H9 (cell line): ENCODE measurements around the gene CHD6. TPM values are rescaled to one million over a fixed set of nuclear protein-coding genes. Genes with fewer than 3 reads are reported as not detected.

Experiments used
- DNase-seq: peaks from one replicate; pipeline ENCODE4 v3.0.0-alpha.2; 2017
- H2AFZ ChIP-seq: one replicate; pipeline ENCODE4 v1.6.1; 2013; ENCODE audit warnings: mild to moderate bottlenecking, low read length, control low read depth, moderate library complexity
- H2AK5ac ChIP-seq: 2 replicates; pipeline ENCODE4 v1.6.1; 2013; ENCODE audit warnings: low read length, control low read depth, mixed read lengths; ENCODE audit not compliant: insufficient read length
- H2BK120ac ChIP-seq: one replicate; pipeline ENCODE4 v1.6.1; 2013; ENCODE audit warnings: low read depth, mild to moderate bottlenecking, low read length, control low read depth, inconsistent platforms; ENCODE audit not compliant: poor library complexity, severe bottlenecking
- H2BK12ac ChIP-seq: 2 replicates; pipeline ENCODE4 v1.6.1; 2013; ENCODE audit warnings: low read length, control low read depth, mixed read lengths, low read depth; ENCODE audit not compliant: insufficient read length
- H2BK15ac ChIP-seq: 2 replicates; pipeline ENCODE4 v1.6.1; 2013; ENCODE audit warnings: low read depth, low read length, control low read depth
- H2BK20ac ChIP-seq: one replicate; pipeline ENCODE4 v1.6.1; 2013; ENCODE audit warnings: low read depth, mild to moderate bottlenecking, low read length, control low read depth, inconsistent platforms; ENCODE audit not compliant: poor library complexity, severe bottlenecking
- H2BK5ac ChIP-seq: 2 replicates; pipeline ENCODE4 v1.6.1; 2013; ENCODE audit warnings: low read length, control low read depth, mixed read lengths; ENCODE audit not compliant: insufficient read length
- H3K14ac ChIP-seq: 2 replicates; pipeline ENCODE4 v1.6.1; 2013; ENCODE audit warnings: low read length, control low read depth; ENCODE audit not compliant: insufficient read depth
- H3K18ac ChIP-seq: 2 replicates; pipeline ENCODE4 v1.6.1; 2013; ENCODE audit warnings: low read depth, mild to moderate bottlenecking, mixed read lengths, low read length, control low read depth; ENCODE audit not compliant: insufficient read length
- H3K23ac ChIP-seq: 2 replicates; pipeline ENCODE4 v1.6.1; 2013; ENCODE audit warnings: low read length, control low read depth, mixed read lengths, low read depth; ENCODE audit not compliant: insufficient read length
- H3K23me2 ChIP-seq: 2 replicates; pipeline ENCODE4 v1.6.1; 2013; ENCODE audit warnings: low read depth, mild to moderate bottlenecking, mixed read lengths, low read length, control low read depth; ENCODE audit not compliant: insufficient read length, poor library complexity, severe bottlenecking
- H3K27ac ChIP-seq: 2 replicates; pipeline ENCODE4 v1.5.1; 2013; ENCODE audit warnings: low read length, control low read depth, mixed read lengths, low read depth; ENCODE audit not compliant: insufficient read length
- H3K27me3 ChIP-seq: 2 replicates; pipeline ENCODE4 v1.6.1; 2013; ENCODE audit warnings: low read length, control low read depth, inconsistent platforms; ENCODE audit not compliant: insufficient read depth
- H3K4ac ChIP-seq: 2 replicates; pipeline ENCODE4 v1.6.1; 2013; ENCODE audit warnings: low read depth, mild to moderate bottlenecking, control low read depth, inconsistent platforms, low read length, moderate library complexity
- H3K4me1 ChIP-seq: 2 replicates; pipeline ENCODE4 v1.6.1; 2013; ENCODE audit warnings: low read length, control low read depth, inconsistent platforms; ENCODE audit not compliant: insufficient read depth
- H3K4me2 ChIP-seq: 2 replicates; pipeline ENCODE4 v1.6.1; 2013; ENCODE audit warnings: low read length, control low read depth, mixed read lengths; ENCODE audit not compliant: insufficient read length, insufficient read depth
- H3K56ac ChIP-seq: 2 replicates; pipeline ENCODE4 v1.6.1; 2013; ENCODE audit warnings: low read depth, mild to moderate bottlenecking, mixed read lengths, low read length, control low read depth; ENCODE audit not compliant: insufficient read length
- H3K79me1 ChIP-seq: 2 replicates; pipeline ENCODE4 v1.6.1; 2013; ENCODE audit warnings: low read depth, mild to moderate bottlenecking, moderate library complexity, low read length, control low read depth, inconsistent platforms; ENCODE audit not compliant: insufficient read depth, poor library complexity, severe bottlenecking
- H3K79me2 ChIP-seq: 2 replicates; pipeline ENCODE4 v1.6.1; 2013; ENCODE audit warnings: low read length, control low read depth, inconsistent platforms; ENCODE audit not compliant: insufficient read depth
- H3K9ac ChIP-seq: 2 replicates; pipeline ENCODE4 v1.6.1; 2013; ENCODE audit warnings: low read length, control low read depth, mixed read lengths; ENCODE audit not compliant: insufficient read length; ENCODE audit errors: extremely low read depth
- H3K9me3 ChIP-seq: one replicate; pipeline ENCODE4 v1.6.1; 2013; ENCODE audit warnings: low read depth, low read length, inconsistent platforms; ENCODE audit not compliant: control insufficient read depth
- H3T11ph ChIP-seq: one replicate; pipeline ENCODE4 v1.6.1; 2013; ENCODE audit warnings: mild to moderate bottlenecking, low read length, control low read depth, inconsistent platforms
- H4K20me1 ChIP-seq: one replicate; pipeline ENCODE4 v1.6.1; 2013; ENCODE audit not compliant: control insufficient read depth, insufficient read length, insufficient read depth
- H4K5ac ChIP-seq: 2 replicates; pipeline ENCODE4 v1.6.1; 2013; ENCODE audit warnings: low read depth, mild to moderate bottlenecking, mixed read lengths, low read length, control low read depth; ENCODE audit not compliant: insufficient read length
- H4K8ac ChIP-seq: replicated peaks from 2 replicates; pipeline ENCODE4 v1.6.1; 2013; ENCODE audit warnings: low read length, control low read depth, mixed read lengths, low read depth; ENCODE audit not compliant: insufficient read length
- H4K91ac ChIP-seq: 2 replicates; pipeline ENCODE4 v1.6.1; 2013; ENCODE audit warnings: low read depth, mild to moderate bottlenecking, moderate library complexity, mixed read lengths, low read length, control low read depth; ENCODE audit not compliant: insufficient read length
- H3K27ac Mint-ChIP-seq, 3 experiments: 2 replicates in 2 of 3; 3 replicates in 1 of 3; pipeline ENCODE4 v1.8.0; 2020 to 2021; ENCODE audit warnings: mixed read lengths in 3 of 3, mild to moderate bottlenecking in 1 of 3, moderate library complexity in 1 of 3
- H3K27me3 Mint-ChIP-seq: 2 replicates; pipeline ENCODE4 v1.8.0; 2021; ENCODE audit warnings: low read depth, mild to moderate bottlenecking, moderate library complexity, mixed read lengths
- H3K36me3 Mint-ChIP-seq, 3 experiments: 2 replicates in 2 of 3; 3 replicates in 1 of 3; pipeline ENCODE4 v1.8.0; 2020 to 2021; ENCODE audit warnings: low read depth in 3 of 3, mixed read lengths in 3 of 3; ENCODE audit not compliant: insufficient read depth in 1 of 3
- H3K4me1 Mint-ChIP-seq, 2 experiments: 2 replicates each; pipeline ENCODE4 v1.8.0; 2020; ENCODE audit warnings: mixed read lengths in 2 of 2
- H3K4me3 Mint-ChIP-seq, 2 experiments: 2 replicates in 1 of 2; 3 replicates in 1 of 2; pipeline ENCODE4 v1.8.0; 2020 to 2021; ENCODE audit warnings: mild to moderate bottlenecking in 2 of 2, mixed read lengths in 2 of 2, moderate library complexity in 1 of 2
- H3K9me3 Mint-ChIP-seq, 2 experiments: 2 replicates in 1 of 2; 3 replicates in 1 of 2; pipeline ENCODE4 v1.8.0; 2020; ENCODE audit warnings: mild to moderate bottlenecking in 2 of 2, mixed read lengths in 2 of 2, moderate library complexity in 1 of 2
- whole genome bisulfite sequencing: extraction: QIAGEN DNeasy Blood & Tissue Kit; methylation state at CpG from one replicate; pipeline ENCODE4 v1.1.7; 2013; ENCODE audit warnings: missing lambda C conversion rate, low lambda C conversion rate, mixed read lengths; ENCODE audit not compliant: insufficient read length; ENCODE audit errors: extremely low coverage; 5-methylcytosine and 5-hydroxymethylcytosine counted together
- total RNA-seq: library from RNA; stranded (reverse); gene quantifications from 2 replicates; pipeline ENCODE4 v1.2.1, GENCODE V29; 2021
- TF ChIP-seq, protein P1 (sequence below): fragments of 200-600 bp; sonication (generic); conservative IDR thresholded peaks from 3 replicates; pipeline ENCODE4 v1.8.0; 2021; ENCODE audit warnings: antibody characterized with exemption, mild to moderate bottlenecking

The CHD6 gene
- total RNA-seq, 1 experiment from 2014 or later: 51.5 TPM

DNA sequence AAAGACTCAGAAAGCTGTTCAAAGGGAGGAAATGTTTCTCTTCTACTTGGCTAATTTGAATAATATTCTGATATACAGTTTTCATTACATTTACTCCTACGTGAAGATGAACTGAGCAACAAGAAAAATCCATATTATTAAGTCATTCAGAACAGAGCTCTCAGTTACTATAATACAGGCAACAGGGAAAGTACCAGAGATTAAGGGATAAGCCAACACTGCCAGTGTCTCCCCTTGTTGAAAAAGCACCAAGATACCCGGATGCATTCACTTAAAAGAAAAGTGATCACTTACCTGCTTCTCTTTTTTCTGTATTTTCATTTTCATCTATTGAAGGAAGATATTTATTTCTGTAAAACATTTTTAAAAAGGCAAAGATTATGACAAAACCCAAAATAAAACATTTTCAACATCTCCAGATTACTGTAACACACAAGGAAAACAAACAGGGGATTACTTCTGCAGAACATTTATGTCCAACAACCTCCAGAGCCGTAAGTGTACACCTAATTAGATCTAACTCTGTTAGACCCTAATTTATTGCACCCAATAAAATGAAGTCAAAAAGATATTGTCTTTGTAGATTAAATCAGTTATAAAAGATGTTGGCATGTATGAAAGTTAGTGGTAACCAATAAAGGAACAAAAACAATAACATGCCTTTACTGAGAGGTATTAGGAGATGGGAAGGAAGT lies 67.0 kb downstream of the CHD6 start:
- Histone ChIP-seq H3T11ph (no peak overlapping the region), H4K5ac (no peak overlapping the region), H3K79me1 (peaks cover 12% of the 10 kb centered on the region), H2BK5ac (no peak overlapping the region), H2BK15ac (no peak overlapping the region), H2AK5ac (no peak overlapping the region), H3K4ac (no peak overlapping the region), H3K9me3 (no peaks in the 10 kb centered on the region), H2BK120ac (no peak overlapping the region), H3K27ac (no peak overlapping the region), H2BK20ac (no peak overlapping the region), H3K23ac (no peak overlapping the region), H4K91ac (no peak overlapping the region), H2BK12ac (no peak overlapping the region), H4K20me1 (no peaks in the 10 kb centered on the region), H3K4me2 (no peak overlapping the region), H4K8ac (no peak overlapping the region), H3K14ac (no peak overlapping the region), H3K18ac (no peak overlapping the region), H3K27me3 (no peaks in the 10 kb centered on the region), H3K56ac (no peak overlapping the region), H2AFZ (no peak overlapping the region), H3K23me2 (no peaks in the 10 kb centered on the region), H3K79me2 (peaks cover 11% of the 10 kb centered on the region; the same call in 1 of the 2 replicates), H3K9ac (no peak overlapping the region), H3K4me1 (peaks cover 8% of the 10 kb centered on the region; the same call in 1 of the 2 replicates)
- H3K36me3 Mint-ChIP-seq: peaks cover 30 to 36% (median 31%) of the 10 kb centered on the region in 3 experiments
- no CpG with 5 or more reads among the region's 3 CpGs for WGBS
- no peaks in the 10 kb centered on the region for H3K27me3 Mint-ChIP-seq
- no peak overlapping the region for H3K27ac Mint-ChIP-seq
- H3K4me3 Mint-ChIP-seq: no peak overlapping the region
- no peak for DNase-seq
- peaks cover 17 to 27% of the 10 kb centered on the region in 2 experiments for H3K4me1 Mint-ChIP-seq
- peaks cover 17 to 20% of the 10 kb centered on the region in 2 experiments; a peak in 4 of 5 replicates for H3K9me3 Mint-ChIP-seq
- TF ChIP-seq, protein P1, sequence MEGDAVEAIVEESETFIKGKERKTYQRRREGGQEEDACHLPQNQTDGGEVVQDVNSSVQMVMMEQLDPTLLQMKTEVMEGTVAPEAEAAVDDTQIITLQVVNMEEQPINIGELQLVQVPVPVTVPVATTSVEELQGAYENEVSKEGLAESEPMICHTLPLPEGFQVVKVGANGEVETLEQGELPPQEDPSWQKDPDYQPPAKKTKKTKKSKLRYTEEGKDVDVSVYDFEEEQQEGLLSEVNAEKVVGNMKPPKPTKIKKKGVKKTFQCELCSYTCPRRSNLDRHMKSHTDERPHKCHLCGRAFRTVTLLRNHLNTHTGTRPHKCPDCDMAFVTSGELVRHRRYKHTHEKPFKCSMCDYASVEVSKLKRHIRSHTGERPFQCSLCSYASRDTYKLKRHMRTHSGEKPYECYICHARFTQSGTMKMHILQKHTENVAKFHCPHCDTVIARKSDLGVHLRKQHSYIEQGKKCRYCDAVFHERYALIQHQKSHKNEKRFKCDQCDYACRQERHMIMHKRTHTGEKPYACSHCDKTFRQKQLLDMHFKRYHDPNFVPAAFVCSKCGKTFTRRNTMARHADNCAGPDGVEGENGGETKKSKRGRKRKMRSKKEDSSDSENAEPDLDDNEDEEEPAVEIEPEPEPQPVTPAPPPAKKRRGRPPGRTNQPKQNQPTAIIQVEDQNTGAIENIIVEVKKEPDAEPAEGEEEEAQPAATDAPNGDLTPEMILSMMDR: no peak
